Dermis microvascular lymphatic vessel endothelial cell (primary cell): Measurements from ENCODE around the gene SCIN. TPM values are rescaled to one million over a fixed set of nuclear protein-coding genes. Genes with fewer than 3 reads are reported as not detected.
"Not testable (repeated sequence)": the region's sequence is repeated elsewhere in the genome, so short reads cannot be mapped to it uniquely, and the experiment has no call there.

Experiments used
- DNase-seq, 2 donors: peaks; one replicate each; pipeline versions ENCODE4 v3.0.0 to v3.0.0-alpha.2; 2010; ENCODE audit warnings: low read depth in 2 of 2
- total RNA-seq: library from RNA; depleted of rRNA; stranded (reverse); fragments of >200 nt; gene quantifications from 2 replicates; pipeline ENCODE4 v1.2.1, GENCODE V29; 2014

Gene SCIN
- total RNA-seq, 1 donor from 2014 or later, result 0.13 TPM

GRCh38 chr7:12647364-12648219 lies 77.1 kb downstream of the SCIN start:
- peak in 1 of 2 donors; percentile 35 for DNase-seq

GRCh38 chr7:12648704-12649261 lies 78.3 kb downstream of the SCIN start:
- no peak for DNase-seq

DNA sequence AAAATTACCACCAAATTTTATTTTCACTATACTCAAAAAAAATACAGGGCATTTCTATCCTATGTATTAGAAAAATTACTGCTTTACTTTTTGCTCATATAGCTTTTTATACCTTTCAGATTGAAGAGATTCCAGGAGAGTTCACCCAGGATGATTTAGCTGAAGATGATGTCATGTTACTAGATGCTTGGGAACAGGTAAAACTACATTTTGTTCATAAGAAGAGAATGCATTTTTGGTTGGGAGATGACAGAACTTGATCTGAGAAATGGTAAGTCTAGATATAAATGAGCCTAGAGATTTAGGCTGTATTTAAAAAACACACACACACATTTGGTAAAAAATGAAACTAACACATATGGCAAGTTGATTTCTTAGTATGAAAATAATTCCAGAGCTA lies 78.8 kb downstream of the SCIN start:
- DNase-seq, result no peak

- no peak for DNase-seq
Observed at GRCh38 chr7:12650080-12650479, 79.6 kb downstream of the SCIN start.

DNA sequence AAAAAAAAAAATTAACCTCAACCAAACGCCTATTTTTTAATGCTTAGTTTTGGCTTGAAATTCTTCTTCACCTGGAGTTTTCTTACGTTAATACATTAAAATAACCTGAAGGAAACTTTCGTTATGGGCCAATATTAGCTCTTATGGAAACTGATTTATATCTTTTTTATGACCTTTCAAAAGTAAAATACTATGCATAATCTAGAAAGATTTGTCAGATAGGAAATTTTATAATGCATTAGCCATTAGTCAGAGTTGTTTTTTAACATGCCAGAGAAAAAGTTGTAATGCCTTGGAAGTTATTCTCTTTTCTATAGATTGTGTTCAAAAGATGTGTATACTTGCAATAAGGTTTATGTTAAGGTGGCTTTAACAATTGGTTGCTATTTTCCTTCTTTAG lies 82.6 kb downstream of the SCIN start:
- no peak for DNase-seq

GRCh38 chr7:12653518-12653917 lies 83.0 kb downstream of the SCIN start:
- peak in 1 of 2 donors; percentile 37 for DNase-seq

DNA sequence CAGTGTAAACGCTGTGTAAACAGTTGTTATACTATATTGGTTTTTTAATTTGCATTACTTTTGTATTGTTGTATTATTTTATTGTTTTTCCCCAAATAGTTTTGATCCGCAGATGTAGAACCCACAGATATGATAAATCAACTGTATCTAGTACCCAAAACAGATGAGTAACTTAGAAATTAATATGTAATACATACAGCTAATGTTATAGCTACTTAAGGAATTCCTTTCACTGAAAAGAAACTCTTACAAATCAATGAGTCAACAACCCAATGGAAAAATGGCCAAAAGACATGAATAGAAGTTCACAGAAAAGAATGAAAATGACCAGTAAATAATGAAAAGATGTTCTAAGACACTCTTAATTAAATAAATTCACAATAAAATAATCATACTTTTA lies 84.6 kb downstream of the SCIN start:
- no peak for DNase-seq

DNA sequence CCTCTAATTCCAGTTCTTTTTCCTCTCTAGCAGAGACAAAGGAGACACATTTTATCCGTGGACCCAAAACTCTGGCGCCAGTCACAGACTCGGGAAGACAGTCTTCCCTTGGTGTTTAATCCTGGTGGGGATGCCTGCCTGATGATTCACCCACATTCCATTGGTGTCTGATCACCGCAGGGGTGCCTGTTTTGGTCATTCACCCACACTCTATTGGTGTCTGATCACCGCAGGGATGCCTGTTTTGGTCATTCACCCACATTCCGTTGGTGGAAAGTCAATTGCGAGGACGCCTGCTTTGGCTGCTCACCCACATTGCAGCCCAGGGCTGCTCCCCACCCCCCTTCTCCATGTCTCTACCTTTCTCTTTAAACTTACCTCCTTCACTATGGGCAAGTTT lies 89.9 kb downstream of the SCIN start:
- DNase-seq, result peak in 1 of 2 donors; percentile 33

GRCh38 chr7:12660986-12661385 lies 90.5 kb downstream of the SCIN start:
- not testable (repeated sequence) for DNase-seq

GRCh38 chr7:12661581-12661980 lies 91.1 kb downstream of the SCIN start:
- no peak for DNase-seq

GRCh38 chr7:12670000-12670729 lies 99.6 kb downstream of the SCIN start:
- no peak for DNase-seq

GRCh38 chr7:12670743-12671520 lies 100.4 kb downstream of the SCIN start:
- DNase-seq, result no peak

GRCh38 chr7:12673436-12673835 lies 102.9 kb downstream of the SCIN start:
- DNase-seq, result not testable (repeated sequence)

DNA sequence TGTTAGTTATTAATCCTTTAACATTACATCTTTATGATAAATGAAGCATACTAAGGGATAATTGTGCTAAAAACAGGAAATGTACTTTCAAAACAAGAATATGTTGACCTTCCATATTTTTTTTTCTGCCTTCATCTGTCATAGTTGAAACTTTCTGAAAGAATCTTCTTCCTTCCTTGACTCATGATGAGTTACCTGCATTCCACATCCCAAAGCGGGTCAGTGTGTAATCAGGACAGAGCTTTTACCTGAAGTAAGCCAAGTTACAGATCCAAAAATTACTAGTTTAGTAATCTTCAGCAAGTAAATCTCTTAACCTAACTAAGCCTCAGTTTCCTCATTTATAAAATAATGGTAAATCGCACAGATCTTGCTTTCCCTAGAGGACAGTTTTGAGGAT lies 103.5 kb downstream of the SCIN start:
- DNase-seq, result no peak

DNA sequence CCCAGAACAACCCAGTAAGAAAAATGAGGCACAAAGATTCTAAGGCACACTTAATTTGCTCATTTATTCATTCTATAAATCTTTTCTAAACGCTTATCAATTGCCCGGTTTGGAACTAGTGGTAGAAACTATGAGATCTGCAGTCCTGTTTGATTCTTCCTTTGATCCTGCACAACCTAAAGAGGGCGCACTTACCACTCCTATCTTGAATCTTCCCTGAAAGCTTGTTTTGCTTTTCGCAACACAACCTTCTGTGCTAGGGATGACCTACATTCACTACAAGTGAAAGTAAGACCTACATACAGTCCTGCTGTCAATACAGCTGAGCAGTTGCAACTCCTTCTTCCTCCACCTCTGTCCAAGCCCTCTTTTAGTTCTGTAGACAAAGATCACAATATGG lies 104.3 kb downstream of the SCIN start:
- DNase-seq, result peak in 1 of 2 donors; percentile 55

- peak in 1 of 2 donors; percentile 48 for DNase-seq
Observed at GRCh38 chr7:12683678-12684585, 113.4 kb downstream of the SCIN start.

DNA sequence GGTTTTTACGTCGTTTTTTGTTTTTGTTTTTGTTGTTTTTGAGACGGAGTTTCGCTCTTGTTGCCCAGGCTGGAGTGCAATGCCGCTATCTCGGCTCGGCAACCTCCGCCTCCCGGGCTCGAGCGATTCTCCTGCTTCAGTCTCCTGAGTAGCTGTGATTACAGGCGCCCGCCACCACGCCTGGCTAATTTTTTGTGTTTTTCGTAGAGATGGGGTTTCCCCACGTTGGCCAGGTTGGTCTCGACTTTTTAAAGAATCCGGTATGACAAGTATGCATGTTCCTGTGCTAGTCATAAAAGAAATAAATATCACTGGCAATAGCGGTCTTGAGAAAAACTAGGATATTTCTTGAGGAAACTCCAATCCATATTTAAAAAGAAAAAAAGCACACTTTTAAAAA lies 114.2 kb downstream of the SCIN start:
- no peak for DNase-seq

- DNase-seq, result peak in 1 of 2 donors; percentile 68
Observed at GRCh38 chr7:12685550-12685949, 115.0 kb downstream of the SCIN start.

DNA sequence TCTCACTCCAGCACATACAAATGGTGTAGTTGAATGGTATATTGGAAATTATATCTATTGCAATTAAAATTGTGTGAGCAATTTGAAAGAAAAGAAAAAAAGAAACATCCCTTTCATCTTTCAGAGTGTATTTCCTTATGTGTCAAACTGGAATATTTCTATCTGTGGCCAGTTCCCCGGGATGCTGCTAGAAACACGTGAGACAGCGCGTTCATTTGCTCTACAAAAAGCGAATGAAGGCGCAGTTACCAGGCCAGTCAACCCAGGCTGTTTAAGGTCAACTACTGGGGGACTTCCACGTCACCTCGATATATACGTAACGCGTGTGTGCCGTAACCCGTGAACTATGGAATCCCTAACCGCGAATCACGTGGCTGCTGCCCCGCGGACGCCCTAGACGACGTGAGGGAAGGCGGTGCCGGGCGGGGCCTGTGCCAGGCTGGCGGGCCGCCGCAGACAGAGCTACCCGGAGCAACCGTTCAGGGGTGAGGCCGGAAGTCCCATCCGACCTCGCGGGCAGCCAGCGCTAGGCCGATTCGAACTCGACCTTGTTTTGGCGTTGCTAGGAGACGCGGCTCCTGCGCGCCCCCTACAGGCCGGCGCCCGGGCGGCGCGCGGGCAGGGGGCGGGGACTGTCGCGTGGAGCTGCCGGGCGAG lies 115.8 kb downstream of the SCIN start:
- peak; percentile 90 for DNase-seq
